Testis (tissue), 2 donors: ENCODE results near the gene TSPAN11.

Source experiments
- POLR2A ChIP-seq: fragments of 450-650 bp; IDR thresholded peaks from one replicate; pipeline ENCODE4 v1.6.1; 2017; ENCODE audit warnings: antibody characterized with exemption, mild to moderate bottlenecking, moderate library complexity
- TF ChIP-seq, protein P1 (sequence below), 3 experiments: fragments of 450-650 bp in 2 of 3; fragments of 200-600 bp in 1 of 3; sonication (generic) in 1 of 3; IDR thresholded peaks; one replicate each; pipeline ENCODE4 v1.5.1; 2016 to 2019; ENCODE audit warnings: antibody characterized with exemption in 3 of 3, mild to moderate bottlenecking in 2 of 3, moderate library complexity in 1 of 3

GRCh38 chr12:31021181-31021580, 94.6 kb downstream of the TSPAN11 start:
- TF ChIP-seq, protein P1, sequence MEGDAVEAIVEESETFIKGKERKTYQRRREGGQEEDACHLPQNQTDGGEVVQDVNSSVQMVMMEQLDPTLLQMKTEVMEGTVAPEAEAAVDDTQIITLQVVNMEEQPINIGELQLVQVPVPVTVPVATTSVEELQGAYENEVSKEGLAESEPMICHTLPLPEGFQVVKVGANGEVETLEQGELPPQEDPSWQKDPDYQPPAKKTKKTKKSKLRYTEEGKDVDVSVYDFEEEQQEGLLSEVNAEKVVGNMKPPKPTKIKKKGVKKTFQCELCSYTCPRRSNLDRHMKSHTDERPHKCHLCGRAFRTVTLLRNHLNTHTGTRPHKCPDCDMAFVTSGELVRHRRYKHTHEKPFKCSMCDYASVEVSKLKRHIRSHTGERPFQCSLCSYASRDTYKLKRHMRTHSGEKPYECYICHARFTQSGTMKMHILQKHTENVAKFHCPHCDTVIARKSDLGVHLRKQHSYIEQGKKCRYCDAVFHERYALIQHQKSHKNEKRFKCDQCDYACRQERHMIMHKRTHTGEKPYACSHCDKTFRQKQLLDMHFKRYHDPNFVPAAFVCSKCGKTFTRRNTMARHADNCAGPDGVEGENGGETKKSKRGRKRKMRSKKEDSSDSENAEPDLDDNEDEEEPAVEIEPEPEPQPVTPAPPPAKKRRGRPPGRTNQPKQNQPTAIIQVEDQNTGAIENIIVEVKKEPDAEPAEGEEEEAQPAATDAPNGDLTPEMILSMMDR (IDR thresholded peaks at IDR 0.05) = no peak
- TF ChIP-seq POLR2A = no peak
